GM18517 (cell line): ENCODE data around the gene CHID1.

ENCODE experiments used
- ATAC-seq: cut with Tn5 transposase; IDR thresholded peaks from one replicate; pipeline ENCODE4 v1.9.1; 2021; ENCODE audit warnings: mild to moderate bottlenecking, moderate library complexity; ENCODE audit not compliant: unreplicated experiment

Gene CHID1

DNA sequence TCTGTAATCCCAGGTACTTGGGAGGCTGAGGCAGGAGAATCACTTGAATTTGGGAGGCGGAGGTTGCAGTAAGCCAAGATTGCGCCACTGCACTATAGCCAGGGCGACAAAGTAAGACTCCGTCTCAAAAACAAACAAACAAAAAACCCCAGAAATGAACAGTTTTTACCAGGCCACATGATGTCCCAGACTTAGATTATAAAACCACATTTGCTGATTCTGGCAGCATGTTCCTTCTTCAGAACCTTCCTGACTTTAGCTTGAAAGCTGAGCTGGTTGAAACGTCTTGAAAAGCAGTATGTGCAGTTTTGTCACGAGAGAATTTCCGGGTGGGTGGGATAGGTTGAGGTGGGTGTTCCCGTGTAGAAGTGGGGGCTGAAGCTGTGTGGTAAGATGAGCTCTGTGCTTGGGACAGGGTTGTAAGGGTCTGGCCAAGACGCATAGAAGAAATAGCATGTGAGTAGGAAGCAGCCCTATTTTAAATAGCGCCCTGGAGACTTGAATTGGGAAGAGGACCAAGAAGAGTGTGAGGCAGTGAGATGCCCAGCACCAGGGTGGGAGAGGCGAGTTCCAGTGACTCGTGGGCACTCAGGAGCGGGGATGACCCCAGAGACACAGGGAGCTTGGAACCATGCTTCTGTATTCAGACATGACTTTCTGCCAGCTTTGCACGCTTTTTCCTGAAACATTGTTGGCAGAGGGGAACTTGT lies 22.7 kb upstream of the CHID1 start:
- ATAC-seq = no peak

DNA sequence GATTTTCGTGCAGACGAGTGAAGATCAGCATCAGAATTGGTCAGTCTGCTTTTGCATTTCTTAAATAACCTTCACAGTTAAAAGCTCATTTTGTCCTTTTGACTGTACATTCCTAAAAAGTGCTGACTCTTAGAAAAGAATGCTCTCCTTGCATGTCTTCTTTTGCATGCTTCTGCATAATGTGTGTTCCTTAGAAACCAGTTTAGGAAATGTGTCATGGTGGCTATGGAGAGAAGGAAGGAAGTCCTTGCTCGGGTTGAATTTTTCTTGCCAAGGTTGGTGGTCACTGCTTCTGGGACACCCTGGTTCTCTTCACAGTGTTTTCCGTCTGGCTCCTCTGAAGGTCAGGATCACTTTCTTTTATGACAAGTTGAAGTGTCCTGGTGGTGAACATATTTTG lies 21.8 kb upstream of the CHID1 start:
- no peak for ATAC-seq

DNA sequence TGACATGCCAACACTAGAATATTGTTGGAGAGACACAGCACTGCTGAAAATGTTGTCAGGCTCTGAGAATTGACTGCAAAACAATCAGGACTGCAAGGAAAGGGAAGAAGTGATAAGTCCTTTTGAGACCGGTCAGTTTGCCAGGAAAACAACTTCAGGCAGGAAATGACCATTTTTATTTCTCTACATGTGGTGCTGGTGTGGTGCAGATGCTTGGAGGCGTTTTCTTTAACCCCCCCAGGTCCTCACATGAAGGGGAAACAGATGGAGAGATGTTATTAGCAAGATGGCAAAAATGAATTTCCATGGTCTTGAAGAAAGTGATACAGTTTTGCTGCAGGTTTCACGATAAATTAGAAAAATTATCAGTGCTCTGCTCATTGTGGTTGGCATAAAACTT lies 20.8 kb upstream of the CHID1 start:
- no peak for ATAC-seq

DNA sequence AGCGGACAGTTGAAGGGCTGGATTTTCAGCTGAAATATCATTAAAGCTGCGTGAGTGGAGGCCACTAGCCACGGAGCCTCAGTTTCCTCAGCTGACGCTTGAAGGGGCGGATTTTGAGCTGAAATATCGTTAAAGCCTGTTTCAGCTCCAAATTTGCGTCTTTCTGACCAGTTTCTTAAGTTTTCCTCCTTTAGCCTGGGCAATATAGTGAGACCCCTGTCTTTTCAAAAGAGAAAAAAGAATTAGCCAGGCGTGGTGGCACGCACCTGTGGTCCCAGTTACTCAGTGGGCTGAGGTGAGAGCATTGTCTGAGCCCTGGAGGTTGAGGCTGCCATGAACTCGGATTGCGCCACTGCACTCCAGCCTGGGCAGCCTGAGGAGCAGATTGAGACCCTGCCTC lies 18.8 kb upstream of the CHID1 start:
- ATAC-seq = no peak

DNA sequence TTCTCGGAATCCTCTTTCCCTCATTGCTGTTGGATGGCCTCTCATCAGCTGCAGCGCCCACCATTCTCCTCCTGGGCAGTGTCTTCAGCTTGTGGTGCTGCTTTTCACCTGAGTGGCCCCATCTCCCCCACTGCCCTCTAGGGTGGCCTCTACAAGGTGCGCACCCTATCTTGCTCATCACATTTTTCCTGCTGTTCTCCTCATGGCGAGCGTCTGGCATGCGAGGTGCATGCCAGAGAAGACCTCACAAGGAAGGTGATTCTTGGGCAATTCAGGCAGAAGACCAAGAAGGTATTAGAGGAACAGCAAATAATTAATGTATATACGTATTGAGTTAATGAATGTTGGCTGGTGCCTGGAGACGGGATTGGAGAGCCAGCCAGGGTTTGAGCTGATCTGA lies 18.2 kb upstream of the CHID1 start:
- no peak for ATAC-seq

DNA sequence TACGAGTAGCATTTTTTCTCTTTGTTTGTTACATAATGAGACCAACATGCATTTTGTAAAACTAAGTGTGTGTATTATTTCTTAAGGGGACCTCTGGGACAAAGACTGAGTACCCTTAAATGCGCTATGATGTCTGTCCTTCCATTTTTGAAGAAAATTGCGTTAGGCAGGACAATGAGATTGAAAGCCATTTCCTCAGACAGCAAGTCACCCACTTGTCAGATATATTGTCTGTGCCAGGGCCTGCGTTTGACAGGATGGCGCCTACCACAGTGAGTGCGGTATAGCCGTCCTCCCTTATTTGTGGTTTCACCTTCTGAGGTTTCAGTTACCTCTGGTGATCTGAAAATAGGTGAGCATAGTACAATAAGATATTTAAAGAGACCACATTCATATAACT lies 17.3 kb upstream of the CHID1 start:
- no peak for ATAC-seq

DNA sequence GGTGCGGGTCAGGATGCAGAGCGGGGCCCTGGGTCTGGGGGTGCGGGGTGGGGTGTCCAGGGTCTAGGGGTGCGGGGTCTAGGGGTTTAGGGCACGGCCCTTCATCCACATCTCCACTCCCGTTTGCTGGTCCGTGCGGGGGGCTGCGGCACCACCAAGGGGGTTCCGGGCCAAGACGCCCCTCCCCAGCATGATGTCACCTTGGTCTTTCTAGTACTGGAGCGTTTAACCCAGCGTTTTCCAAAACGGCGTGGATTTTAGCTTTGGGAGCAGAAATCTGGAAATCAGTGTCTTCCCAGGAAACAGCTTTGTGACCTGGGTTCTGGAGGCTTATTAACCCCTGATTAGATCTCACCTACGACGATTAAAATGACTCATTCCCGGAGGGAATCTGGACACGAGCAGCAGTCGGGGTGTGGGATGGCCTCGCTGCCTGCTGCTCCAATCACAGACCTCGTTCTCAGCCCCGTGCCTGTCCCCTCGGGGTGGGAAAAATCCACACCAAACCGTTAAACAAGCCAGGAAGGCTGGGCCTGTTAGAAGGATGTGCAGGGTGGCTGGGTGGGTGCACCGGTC lies 15.8 kb upstream of the CHID1 start:
- no peak for ATAC-seq

DNA sequence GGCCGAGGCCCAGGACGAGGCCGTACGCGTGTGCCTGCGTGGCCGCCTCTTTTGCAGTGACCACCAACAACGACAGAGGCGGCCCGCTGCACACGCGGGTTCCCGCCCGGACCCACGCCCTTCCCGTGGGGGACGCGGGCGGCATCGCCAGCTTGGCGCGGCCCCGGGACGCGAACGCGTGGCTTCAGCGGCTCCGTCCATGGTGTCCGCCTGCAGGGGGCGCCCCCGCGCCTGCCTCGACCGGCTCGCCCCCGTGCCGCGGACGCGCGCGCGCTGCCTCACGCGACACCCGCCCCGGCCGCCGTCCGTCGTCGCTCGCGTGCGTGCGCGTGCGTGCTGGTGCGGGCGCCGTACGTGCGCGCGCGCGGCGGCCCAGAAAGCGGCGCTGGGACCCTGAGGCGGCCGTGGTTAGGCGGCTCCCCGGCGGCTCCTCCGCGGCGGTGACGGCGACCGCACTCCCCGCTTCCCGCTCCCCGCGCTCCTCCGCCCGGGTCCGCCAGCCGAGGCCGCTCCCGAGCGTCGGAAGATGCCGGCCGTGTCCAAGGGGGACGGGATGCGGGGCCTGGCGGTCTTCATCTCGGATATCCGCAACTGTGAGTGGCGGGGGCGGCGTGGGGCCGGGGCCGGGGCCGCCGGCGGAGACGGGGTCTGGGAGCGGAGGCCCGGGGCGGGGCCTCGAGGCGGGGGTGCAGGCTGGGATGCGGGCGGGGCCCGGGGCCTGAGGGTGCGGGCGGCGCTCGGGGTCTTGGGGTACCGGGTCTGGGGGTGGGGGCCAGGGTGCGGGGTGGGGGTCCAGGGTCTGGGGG lies 15.1 kb upstream of the CHID1 start, which contains the start of gene AP2A2:
TSS of gene AP2A2 (plus strand) at position 375 of the 806 bp plus-strand sequence. CDS start at position 527, 152 bp downstream.
- no peak for ATAC-seq

DNA sequence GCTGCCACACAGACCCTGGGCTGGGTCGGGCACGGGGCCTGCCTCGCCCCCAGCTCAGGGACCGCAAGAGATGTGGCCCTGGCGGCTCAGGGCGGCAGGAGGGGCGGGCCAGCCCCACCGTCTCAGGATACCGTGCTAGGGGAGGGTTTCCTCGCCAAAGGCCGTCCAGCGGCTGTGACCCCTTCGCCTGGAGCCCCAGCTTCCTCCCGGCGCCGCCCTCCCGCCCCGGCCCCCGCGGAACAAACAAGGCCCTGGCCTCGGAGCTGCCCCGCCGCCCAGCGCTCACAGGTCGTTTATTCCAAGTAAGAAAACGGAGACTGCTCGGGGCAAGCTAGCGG lies 14.5 kb upstream of the CHID1 start:
- ATAC-seq = no peak

DNA sequence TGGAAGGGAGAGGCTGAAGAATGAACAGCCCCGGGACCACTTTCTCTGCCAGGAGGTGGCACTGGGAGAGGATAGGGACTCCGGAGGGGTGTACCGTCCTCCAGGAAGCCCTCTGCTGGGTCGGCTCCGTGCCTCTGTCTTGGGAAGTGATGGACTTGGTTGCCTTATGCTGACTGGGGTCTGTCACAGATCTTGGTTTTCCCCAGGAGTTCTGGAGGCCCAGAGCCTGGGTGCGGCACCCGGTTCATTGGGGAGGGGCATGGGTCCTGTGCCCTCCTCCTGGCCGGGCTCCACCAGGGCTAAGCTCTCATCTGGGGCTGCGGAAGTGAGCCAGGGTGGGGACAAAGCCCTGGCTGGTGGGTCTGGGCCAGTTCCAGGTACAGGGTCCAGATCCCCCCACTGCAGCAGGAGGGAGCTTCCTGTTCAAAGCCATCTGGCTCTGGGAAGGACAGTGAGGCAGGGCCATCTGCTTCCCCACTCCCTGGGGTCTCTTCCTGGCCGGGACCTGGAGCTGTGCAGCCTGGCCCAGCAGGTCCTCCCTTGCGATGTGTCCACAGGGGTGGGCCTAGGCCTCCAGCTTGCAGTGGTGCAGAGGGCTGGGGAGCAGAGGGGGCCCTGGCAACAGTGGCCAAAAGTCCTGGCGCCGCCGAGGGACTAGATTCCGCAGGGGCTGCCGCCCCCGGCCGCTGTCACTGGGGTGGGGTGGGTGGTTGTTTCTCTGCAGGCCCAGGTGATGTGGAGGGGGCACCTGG lies 14.0 kb upstream of the CHID1 start:
- ATAC-seq = no peak

DNA sequence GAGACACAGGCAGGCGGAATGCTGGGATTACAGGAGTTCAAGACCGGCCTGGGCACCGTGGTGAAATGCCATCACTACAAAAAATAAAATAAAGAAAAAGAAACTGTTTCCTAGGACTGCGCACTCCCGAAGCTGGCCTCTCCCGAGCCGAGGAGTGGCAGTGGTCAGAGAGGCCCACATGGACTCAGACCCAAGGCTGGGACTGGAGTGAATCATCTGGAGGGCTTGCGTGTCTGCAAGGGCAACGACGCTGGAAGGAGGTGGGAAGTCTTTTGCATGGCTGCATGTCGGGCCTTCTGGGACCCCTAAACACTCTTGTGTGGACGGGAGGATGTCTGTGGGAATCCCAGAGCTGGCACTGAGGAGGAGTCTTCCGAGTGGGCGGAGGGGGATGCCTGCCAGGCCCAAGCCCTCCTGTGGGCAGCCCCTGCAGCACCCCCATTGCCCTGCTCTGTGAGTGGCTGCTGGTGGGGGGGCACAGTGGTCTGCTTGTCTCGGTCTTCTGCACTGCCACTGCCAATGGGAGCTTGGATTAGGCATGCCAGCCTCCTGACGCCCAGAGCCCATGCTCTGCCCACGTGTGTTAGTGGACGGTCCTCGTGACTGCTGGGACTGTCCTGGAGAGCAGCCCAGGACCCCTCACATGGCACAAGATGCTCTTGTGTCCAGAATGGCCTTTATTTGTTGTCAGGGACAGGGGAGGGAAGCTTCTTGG lies 13.2 kb upstream of the CHID1 start:
- no peak for ATAC-seq

DNA sequence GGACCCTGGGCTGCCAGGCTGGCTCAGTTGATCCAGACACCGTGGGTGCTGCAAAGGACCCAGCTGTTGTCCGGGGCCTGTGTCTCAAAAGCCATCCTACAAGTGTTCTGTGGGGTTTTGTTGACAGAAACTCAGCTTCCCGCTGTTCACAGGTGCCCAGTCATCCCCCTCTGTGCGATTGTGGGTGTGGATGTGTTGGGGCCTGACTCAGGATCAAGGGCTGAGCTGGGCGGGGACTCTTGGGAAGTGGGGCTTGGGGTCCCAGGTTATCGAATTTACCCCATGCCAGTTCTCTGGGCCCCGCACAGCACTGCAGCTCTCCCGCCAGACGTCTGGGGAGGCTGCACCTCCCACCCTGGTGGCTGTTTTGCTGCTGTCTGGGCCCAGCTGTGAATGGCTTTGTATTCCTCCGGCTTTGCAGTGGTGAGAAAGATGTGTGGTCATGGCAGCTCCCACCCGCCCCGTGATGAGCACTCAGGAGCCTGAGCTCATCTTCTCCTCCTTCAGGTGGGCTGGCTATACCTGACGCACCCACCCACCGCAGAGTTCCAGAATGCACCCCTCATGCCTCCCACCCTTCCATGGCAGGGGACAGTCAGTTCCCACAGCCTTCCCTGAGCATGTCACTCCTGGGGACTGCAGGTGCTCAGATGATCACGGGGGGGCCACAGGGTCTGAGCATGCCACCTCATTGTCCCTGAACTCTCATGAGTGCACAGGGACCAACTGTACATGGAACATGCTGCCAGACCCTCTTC lies 11.5 kb upstream of the CHID1 start:
- no peak for ATAC-seq

DNA sequence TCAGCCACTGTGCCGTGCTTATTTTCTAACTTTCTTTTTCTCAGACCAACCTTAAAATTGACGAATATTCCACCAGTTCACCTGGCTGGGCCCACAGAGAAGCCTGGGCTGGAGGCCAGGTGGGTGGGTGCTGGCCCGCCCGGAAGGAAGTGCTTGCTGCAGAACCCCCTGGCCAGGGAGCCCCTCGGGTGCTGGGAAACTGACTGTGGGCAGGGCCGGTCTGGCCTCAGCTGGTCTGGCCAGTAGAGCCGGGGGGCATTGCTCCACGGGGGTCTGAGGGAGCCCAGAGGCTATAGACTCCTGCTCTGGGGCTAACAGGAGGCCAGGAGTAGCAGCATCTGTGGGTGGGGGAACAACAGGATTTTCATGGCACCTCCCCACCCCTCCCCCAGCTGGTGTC lies 6.8 kb upstream of the CHID1 start:
- ATAC-seq = no peak

DNA sequence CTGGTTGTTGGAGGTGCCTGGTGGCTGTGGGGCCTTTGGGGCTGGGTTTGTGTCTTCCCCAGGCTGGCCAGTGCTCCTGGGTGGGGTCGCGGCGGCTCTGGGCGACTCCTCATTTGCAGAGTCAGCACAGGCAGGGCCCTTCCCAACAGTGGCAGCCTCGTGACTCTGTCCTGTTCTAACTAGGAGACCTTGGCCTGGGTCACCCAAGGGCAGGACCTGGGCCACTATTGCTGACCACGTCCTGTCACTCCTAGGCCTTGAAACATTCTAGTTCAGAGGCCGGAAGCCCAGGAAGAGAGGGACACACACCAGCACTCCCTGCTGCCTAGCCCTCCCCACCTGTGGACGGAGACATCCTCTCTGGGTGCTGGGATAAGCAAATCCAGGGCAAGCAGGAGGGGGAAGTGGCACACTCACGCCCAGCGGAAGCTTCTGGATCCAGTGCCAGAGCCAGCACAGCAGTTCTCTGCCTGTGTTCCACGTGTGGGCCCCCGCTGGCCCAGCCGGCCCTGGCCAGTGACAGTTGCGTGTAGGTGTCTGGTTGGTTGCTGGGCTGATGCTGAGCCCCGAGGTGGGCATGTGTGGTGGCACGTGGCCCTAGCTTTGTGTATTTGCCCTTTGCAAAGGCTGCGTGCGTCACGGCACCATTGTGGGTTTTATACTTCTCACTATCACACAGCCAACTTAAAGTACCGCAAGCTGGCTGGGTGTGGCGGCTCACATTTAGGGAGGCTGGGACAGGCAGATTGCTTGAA lies 4.3 kb upstream of the CHID1 start:
- ATAC-seq = no peak

DNA sequence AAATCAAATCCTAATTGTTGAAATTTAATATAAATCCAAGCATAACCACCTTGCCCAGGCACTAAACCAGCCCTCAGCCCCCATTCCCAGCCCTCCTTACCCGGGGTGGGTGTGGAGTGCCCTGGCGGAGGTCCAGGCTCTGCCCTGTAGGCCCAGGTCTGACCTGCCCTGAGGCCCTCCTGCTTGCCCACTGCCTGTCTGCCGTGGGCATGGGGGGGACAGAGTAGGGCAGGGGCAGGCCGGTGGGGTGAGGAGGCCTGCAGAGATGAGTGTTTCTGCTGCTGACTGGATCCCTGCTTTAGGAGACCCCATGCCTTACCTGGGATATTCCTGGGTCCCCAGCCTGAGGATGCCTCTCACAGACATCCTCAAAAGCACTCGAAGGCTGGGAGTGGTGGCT lies 3.6 kb upstream of the CHID1 start:
- no peak for ATAC-seq

DNA sequence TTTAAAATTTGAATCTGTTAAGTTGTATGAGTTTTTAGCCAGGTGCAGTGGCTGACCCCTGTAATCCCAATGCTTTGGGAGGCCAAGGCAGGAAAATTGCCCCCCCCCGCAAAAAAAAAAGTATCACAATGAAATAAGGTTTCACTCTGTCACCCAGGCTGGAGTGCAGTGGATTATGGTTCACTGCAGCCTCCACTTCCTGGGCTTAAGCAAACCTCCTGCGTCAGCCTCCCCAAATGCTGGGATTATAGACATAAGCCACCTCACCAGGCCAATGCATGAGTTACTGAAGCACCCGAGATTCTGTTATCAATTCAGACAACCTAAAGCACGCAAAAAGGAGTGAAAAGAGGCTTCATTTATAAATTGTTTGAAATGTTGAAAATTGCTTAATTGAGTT lies 2.4 kb upstream of the CHID1 start:
- no peak for ATAC-seq

DNA sequence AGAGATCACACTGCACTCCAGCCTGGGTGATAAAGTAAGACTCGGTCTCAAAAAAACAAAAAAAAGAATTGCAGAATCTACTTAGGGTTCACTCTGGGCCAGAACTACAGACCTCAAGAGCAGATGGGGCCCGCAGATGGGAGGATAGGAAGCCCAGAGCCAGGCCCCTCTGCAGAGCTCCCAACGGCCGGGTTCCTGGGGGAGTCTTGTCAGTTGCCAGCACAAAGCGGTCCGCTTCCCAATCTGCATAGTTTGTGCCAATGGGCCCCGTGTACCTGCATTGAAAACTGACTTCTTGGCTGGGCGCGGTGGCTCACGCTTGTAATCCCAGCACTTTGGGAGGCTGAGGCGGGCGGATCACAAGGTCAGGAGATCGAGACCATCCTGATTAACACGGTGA lies 1.7 kb upstream of the CHID1 start:
- ATAC-seq = no peak

DNA sequence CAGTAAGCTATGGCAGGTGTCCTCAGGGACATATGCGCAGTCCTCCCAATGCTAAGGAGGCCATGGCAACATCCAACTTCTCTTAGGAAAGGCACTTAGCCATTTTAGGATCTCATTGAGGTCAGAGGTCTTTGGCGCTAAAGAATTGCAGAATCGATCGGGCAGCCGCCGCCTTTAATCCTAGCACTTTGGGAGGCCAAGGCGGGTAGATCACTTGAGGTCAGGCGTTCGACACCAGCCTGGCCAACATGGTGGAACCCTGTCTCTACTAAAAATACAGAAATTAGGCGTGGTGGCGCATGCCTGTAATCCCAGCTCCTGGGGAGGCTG lies 1.2 kb upstream of the CHID1 start:
- ATAC-seq = no peak

DNA sequence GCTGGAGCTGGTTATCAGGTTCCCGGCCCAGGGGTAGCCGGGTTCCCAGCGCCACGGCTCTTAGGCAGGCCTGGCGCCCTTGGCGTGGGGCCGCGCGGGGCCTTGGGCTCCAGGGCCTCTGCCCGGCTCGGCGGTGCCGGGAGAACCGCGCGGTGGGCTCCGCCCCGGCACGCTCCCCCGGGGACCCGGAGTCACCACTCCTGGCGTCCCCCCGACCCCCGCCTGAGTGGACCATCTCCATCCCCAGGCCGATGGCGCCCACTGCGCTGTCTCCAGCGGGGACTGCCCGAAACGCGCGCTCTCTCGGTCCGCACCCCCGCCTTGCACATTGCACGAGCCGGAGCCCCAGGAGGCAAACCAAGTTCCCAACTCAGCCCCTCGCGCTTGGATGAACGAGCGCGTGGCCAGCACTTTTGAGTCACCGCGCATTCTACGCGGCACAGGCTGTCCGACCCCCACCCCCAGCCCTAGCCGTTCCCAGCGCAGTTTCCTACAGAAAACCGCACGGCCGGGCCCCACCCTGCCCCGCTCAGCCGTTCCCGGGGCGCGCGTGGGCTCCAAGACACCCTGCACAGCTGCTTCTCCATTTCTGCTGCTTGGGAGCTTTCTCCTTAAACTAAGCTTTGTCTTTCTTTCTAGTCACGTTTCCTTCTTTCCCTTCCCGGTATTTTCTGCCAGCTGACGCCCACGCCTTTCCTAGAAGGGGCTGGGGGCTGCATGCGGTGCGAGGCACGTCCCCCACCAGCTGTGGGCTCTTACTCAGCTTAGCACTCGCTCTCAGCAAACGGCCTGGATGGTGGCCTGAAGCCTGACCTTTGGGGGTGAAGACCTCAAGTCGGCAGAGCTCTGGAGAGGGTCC lies 650 bp upstream of the CHID1 start:
- peak; percentile 58 for ATAC-seq
